ENCODE measurements around the gene EVI5.

DNA sequence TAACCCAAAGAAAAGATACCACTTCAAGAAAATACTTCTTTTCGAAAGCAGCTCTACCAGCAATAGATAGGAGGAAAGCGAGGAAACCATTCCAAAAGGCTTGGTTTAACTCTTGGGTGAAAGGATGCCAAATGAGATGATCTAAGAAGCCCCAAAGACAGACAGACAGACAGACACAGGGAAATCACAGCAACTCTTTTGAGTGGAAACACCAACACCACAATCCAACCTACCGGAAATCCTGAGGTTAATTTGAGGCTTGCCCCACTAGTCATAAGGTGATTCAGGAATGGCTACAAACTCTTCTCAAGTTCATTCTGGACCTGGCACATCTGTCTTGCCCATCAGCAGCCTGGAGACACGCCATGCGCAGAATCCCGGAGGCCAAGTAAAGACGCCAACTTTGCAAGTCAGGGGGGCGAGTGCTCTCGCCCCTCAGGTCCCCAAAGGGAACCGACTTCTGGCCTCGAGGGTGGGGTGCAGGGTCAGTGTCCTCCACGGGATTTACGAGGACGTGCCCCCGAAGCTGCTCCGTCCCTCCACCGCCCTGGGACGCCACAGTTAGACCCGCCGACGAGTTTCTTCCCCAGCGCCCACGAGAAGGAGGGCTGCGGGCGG, 778 bp downstream of the EVI5 start:
- TF ChIP-seq GATA3 (IDR thresholded peaks at IDR 0.05; ENCODE audit: low read depth, low read length) (no peak), GATA2 (IDR thresholded peaks at IDR 0.05; ENCODE audit: low read depth, low read length) (no peak)

Measured in SH-SY5Y (cell line).